GM23338 (cell line): ENCODE measurements around the gene OR2B6. TPM values are rescaled to one million over a fixed set of nuclear protein-coding genes. Genes with fewer than 3 reads are reported as not detected.

Experiments used
- ATAC-seq: fragments of 200-7000 bp; cut with Tn5 transposase; 3 replicates; pipeline ENCODE4 v1.9.1; 2020
- DNase-seq: peaks from one replicate; pipeline ENCODE4 v3.0.0-alpha.2; 2015; ENCODE audit warnings: low spot score
- H2AFZ ChIP-seq: fragments of 200-600 bp; sonication (generic); 2 replicates; pipeline ENCODE4 v1.8.0; 2016; ENCODE audit warnings: antibody characterized with exemption, mild to moderate bottlenecking, moderate library complexity
- H3F3A ChIP-seq: fragments of 200-600 bp; sonication (generic); replicated peaks from 2 replicates; pipeline ENCODE4 v1.8.0; 2017; ENCODE audit warnings: antibody characterized with exemption, mixed run types, low read depth
- H3K27ac ChIP-seq: fragments of 200-600 bp; sonication (generic); 2 replicates; pipeline ENCODE4 v1.6.1; 2016; ENCODE audit warnings: low read depth
- H3K27me3 ChIP-seq: fragments of 200-600 bp; sonication (generic); 2 replicates; pipeline ENCODE4 v1.8.0; 2016; ENCODE audit warnings: mild to moderate bottlenecking, mixed run types, moderate library complexity; ENCODE audit not compliant: insufficient read depth
- H3K36me3 ChIP-seq: fragments of 200-600 bp; sonication (generic); 2 replicates; pipeline ENCODE4 v1.8.0; 2016; ENCODE audit warnings: mild to moderate bottlenecking; ENCODE audit not compliant: insufficient read depth
- H3K4me1 ChIP-seq: fragments of 200-600 bp; sonication (generic); 2 replicates; pipeline ENCODE4 v1.8.0; 2016; ENCODE audit warnings: mild to moderate bottlenecking, moderate library complexity; ENCODE audit not compliant: insufficient read depth
- H3K4me2 ChIP-seq: fragments of 200-600 bp; sonication (generic); 2 replicates; pipeline ENCODE4 v1.7.1; 2017; ENCODE audit warnings: mixed run types
- H3K4me3 ChIP-seq: fragments of 200-600 bp; sonication (generic); 2 replicates; pipeline ENCODE4 v1.6.1; 2016; ENCODE audit warnings: mixed run types
- H3K79me2 ChIP-seq: fragments of 200-600 bp; sonication (generic); replicated peaks from 2 replicates; pipeline ENCODE4 v1.8.0; 2017; ENCODE audit warnings: mild to moderate bottlenecking; ENCODE audit not compliant: insufficient read depth
- H3K9me2 ChIP-seq: fragments of 200-600 bp; sonication (generic); 2 replicates; pipeline ENCODE4 v1.8.0; 2017; ENCODE audit not compliant: insufficient read depth
- H4K20me1 ChIP-seq: fragments of 200-600 bp; sonication (generic); replicated peaks from 2 replicates; pipeline ENCODE4 v1.8.0; 2017; ENCODE audit warnings: mild to moderate bottlenecking; ENCODE audit not compliant: insufficient read depth
- H3K27ac Mint-ChIP-seq: 2 replicates; pipeline ENCODE4 v1.8.0; 2020; ENCODE audit warnings: inconsistent platforms, mild to moderate bottlenecking, moderate library complexity, mixed read lengths
- H3K27me3 Mint-ChIP-seq: 3 replicates; pipeline ENCODE4 v1.8.0; 2022; ENCODE audit warnings: low read depth, mild to moderate bottlenecking, moderate library complexity, mixed read lengths, inconsistent platforms; ENCODE audit not compliant: insufficient read depth, poor library complexity
- H3K36me3 Mint-ChIP-seq: 3 replicates; pipeline ENCODE4 v1.8.0; 2021; ENCODE audit warnings: low read depth, mild to moderate bottlenecking, inconsistent platforms, moderate library complexity, mixed read lengths
- H3K4me1 Mint-ChIP-seq: 3 replicates; pipeline ENCODE4 v1.8.0; 2020; ENCODE audit warnings: mild to moderate bottlenecking, inconsistent platforms, mixed read lengths
- H3K4me3 Mint-ChIP-seq: 3 replicates; pipeline ENCODE4 v1.8.0; 2021; ENCODE audit warnings: moderate library complexity, mild to moderate bottlenecking, inconsistent platforms, mixed read lengths
- H3K9me3 Mint-ChIP-seq: 3 replicates; pipeline ENCODE4 v1.8.0; 2020; ENCODE audit warnings: moderate library complexity, mild to moderate bottlenecking, inconsistent platforms, mixed read lengths
- CREB1 ChIP-seq: fragments of 250-450 bp; sonication (Bioruptor Pico); IDR thresholded peaks from 2 replicates; pipeline ENCODE4 v1.5.0; 2020; ENCODE audit warnings: low read depth, mild to moderate bottlenecking, moderate library complexity
- EZH2 ChIP-seq: fragments of 200-600 bp; sonication (generic); IDR thresholded peaks from one replicate; pipeline ENCODE4 v1.8.0; 2017; ENCODE audit warnings: antibody characterized with exemption, mild to moderate bottlenecking, low read depth; ENCODE audit not compliant: unreplicated experiment
- EZH2phosphoT487 ChIP-seq: fragments of 200-600 bp; sonication (generic); IDR thresholded peaks from one replicate; pipeline ENCODE4 v1.8.1; 2018; ENCODE audit warnings: antibody characterized with exemption; ENCODE audit not compliant: unreplicated experiment
- JUNB ChIP-seq: IDR thresholded peaks from one replicate; pipeline ENCODE4 v1.6.1; 2016; ENCODE audit warnings: antibody characterized with exemption; ENCODE audit not compliant: unreplicated experiment
- POLR2AphosphoS5 ChIP-seq: IDR thresholded peaks from 2 replicates; pipeline ENCODE4 v1.6.1; 2016; ENCODE audit warnings: antibody characterized with exemption, low read depth
- REST ChIP-seq: IDR thresholded peaks from one replicate; pipeline ENCODE4 v1.6.1; 2018; ENCODE audit warnings: antibody characterized with exemption; ENCODE audit not compliant: unreplicated experiment
- STAT1 ChIP-seq: IDR thresholded peaks from one replicate; pipeline ENCODE4 v1.6.1; 2016; ENCODE audit warnings: antibody characterized with exemption; ENCODE audit not compliant: unreplicated experiment
- ZNF331 ChIP-seq: fragments of 250-450 bp; sonication (Bioruptor Pico); IDR thresholded peaks from 2 replicates; pipeline ENCODE4 v1.5.0; 2020; ENCODE audit warnings: low read depth, mild to moderate bottlenecking, moderate library complexity
- polyA plus RNA-seq: library from polyadenylated mRNA; unstranded; fragments of >200 nt; fragmentation: Nextera tagmentation; extraction: Ambion mirVana; gene quantifications from 2 replicates; pipeline ENCODE4 v1.2.1, GENCODE V29; 2016
- total RNA-seq: library from RNA; depleted of rRNA; stranded (reverse); fragments of >200 nt; shearing (Covaris generic); gene quantifications from 2 replicates; pipeline ENCODE4 v1.2.3, GENCODE V29; 2014
- TF ChIP-seq, protein P1 (sequence below): fragments of 250-450 bp; sonication (Bioruptor Pico); IDR thresholded peaks from 2 replicates; pipeline ENCODE4 v1.5.0; 2020; ENCODE audit warnings: mild to moderate bottlenecking, moderate library complexity
- TF ChIP-seq, protein P2 (sequence below), 2 experiments: fragments of 200-600 bp in 1 of 2; sonication (generic) in 1 of 2; conservative IDR thresholded peaks; 2 replicates each; pipeline versions ENCODE4 v1.5.1 to v1.6.1; 2016 to 2017; ENCODE audit warnings: antibody characterized with exemption in 2 of 2, low read depth in 2 of 2, mild to moderate bottlenecking in 2 of 2, moderate library complexity in 1 of 2
- TF ChIP-seq, protein P3 (sequence below): IDR thresholded peaks from 2 replicates; pipeline ENCODE4 v1.6.1; 2016; ENCODE audit warnings: antibody characterized with exemption

The OR2B6 gene
- total and polyA plus RNA-seq, 2 experiments from 2014 or later, result 0.45 TPM; not detected in 1

DNA sequence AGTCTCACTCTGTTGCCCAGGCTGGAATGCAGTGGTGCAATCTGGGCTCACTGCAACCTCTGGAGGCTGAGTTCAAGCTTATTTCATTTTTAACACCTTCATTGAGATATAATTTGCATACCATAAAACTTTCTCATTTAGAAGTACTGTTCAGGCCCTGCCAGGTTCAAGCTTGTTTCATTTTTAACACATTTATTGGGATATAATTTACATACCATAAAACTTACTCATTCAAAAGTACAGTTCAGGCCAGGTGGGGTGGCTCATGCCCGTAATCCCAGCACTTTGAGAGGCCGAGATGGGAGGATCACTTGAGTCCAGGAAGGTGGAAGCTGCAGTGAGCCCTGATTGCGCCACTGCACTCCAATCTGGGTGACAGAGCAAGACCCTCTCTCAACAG lies 5.5 kb downstream of the OR2B6 start (continued):
- no peak for TF ChIP-seq REST
- no peak for TF ChIP-seq EZH2
- TF ChIP-seq CREB1 (CRISPR knock-in tag), result no peak

- no peak overlapping the region for H3K27ac ChIP-seq
- peaks cover 6% of the 10 kb centered on the region; the same call in 1 of the 3 replicates for H3K9me3 Mint-ChIP-seq
- H3K36me3 Mint-ChIP-seq, result no peaks in the 10 kb centered on the region
- no peaks in the 10 kb centered on the region for H3K27me3 ChIP-seq
- H3K36me3 ChIP-seq, result no peaks in the 10 kb centered on the region
- no peak overlapping the region for H3K4me3 ChIP-seq
- H3K4me2 ChIP-seq, result no peak overlapping the region
- H3K27me3 Mint-ChIP-seq, result no peaks in the 10 kb centered on the region
- no peaks in the 10 kb centered on the region for H3K79me2 ChIP-seq
- no peaks in the 10 kb centered on the region for H4K20me1 ChIP-seq
- no peaks in the 10 kb centered on the region for H3K9me2 ChIP-seq
- no peak overlapping the region for H3K4me3 Mint-ChIP-seq
- H2AFZ ChIP-seq, result no peak overlapping the region
- H3K4me1 Mint-ChIP-seq, result no peaks in the 10 kb centered on the region
- no peak overlapping the region for H3K27ac Mint-ChIP-seq
- no peaks in the 10 kb centered on the region for H3F3A ChIP-seq
- ATAC-seq, result no peak
- H3K4me1 ChIP-seq, result no peaks in the 10 kb centered on the region
- DNase-seq, result no peak
- no peak for TF ChIP-seq ZNF331
- TF ChIP-seq, protein P1, sequence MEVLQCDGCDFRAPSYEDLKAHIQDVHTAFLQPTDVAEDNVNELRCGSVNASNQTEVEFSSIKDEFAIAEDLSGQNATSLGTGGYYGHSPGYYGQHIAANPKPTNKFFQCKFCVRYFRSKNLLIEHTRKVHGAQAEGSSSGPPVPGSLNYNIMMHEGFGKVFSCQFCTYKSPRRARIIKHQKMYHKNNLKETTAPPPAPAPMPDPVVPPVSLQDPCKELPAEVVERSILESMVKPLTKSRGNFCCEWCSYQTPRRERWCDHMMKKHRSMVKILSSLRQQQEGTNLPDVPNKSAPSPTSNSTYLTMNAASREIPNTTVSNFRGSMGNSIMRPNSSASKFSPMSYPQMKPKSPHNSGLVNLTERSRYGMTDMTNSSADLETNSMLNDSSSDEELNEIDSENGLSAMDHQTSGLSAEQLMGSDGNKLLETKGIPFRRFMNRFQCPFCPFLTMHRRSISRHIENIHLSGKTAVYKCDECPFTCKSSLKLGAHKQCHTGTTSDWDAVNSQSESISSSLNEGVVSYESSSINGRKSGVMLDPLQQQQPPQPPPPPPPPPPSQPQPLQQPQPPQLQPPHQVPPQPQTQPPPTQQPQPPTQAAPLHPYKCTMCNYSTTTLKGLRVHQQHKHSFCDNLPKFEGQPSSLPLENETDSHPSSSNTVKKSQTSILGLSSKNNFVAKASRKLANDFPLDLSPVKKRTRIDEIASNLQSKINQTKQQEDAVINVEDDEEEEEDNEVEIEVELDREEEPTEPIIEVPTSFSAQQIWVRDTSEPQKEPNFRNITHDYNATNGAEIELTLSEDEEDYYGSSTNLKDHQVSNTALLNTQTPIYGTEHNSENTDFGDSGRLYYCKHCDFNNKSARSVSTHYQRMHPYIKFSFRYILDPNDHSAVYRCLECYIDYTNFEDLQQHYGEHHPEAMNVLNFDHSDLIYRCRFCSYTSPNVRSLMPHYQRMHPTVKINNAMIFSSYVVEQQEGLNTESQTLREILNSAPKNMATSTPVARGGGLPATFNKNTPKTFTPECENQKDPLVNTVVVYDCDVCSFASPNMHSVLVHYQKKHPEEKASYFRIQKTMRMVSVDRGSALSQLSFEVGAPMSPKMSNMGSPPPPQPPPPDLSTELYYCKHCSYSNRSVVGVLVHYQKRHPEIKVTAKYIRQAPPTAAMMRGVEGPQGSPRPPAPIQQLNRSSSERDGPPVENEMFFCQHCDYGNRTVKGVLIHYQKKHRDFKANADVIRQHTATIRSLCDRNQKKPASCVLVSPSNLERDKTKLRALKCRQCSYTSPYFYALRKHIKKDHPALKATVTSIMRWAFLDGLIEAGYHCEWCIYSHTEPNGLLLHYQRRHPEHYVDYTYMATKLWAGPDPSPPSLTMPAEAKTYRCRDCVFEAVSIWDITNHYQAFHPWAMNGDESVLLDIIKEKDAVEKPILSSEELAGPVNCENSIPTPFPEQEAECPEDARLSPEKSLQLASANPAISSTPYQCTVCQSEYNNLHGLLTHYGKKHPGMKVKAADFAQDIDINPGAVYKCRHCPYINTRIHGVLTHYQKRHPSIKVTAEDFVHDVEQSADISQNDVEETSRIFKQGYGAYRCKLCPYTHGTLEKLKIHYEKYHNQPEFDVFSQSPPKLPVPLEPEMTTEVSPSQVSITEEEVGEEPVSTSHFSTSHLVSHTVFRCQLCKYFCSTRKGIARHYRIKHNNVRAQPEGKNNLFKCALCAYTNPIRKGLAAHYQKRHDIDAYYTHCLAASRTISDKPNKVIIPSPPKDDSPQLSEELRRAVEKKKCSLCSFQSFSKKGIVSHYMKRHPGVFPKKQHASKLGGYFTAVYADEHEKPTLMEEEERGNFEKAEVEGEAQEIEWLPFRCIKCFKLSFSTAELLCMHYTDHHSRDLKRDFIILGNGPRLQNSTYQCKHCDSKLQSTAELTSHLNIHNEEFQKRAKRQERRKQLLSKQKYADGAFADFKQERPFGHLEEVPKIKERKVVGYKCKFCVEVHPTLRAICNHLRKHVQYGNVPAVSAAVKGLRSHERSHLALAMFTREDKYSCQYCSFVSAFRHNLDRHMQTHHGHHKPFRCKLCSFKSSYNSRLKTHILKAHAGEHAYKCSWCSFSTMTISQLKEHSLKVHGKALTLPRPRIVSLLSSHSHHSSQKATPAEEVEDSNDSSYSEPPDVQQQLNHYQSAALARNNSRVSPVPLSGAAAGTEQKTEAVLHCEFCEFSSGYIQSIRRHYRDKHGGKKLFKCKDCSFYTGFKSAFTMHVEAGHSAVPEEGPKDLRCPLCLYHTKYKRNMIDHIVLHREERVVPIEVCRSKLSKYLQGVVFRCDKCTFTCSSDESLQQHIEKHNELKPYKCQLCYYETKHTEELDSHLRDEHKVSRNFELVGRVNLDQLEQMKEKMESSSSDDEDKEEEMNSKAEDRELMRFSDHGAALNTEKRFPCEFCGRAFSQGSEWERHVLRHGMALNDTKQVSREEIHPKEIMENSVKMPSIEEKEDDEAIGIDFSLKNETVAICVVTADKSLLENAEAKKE (CRISPR knock-in tag), result no peak
- TF ChIP-seq JUNB, result no peak
- TF ChIP-seq EZH2, result no peak
- TF ChIP-seq, protein P2, sequence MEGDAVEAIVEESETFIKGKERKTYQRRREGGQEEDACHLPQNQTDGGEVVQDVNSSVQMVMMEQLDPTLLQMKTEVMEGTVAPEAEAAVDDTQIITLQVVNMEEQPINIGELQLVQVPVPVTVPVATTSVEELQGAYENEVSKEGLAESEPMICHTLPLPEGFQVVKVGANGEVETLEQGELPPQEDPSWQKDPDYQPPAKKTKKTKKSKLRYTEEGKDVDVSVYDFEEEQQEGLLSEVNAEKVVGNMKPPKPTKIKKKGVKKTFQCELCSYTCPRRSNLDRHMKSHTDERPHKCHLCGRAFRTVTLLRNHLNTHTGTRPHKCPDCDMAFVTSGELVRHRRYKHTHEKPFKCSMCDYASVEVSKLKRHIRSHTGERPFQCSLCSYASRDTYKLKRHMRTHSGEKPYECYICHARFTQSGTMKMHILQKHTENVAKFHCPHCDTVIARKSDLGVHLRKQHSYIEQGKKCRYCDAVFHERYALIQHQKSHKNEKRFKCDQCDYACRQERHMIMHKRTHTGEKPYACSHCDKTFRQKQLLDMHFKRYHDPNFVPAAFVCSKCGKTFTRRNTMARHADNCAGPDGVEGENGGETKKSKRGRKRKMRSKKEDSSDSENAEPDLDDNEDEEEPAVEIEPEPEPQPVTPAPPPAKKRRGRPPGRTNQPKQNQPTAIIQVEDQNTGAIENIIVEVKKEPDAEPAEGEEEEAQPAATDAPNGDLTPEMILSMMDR (conservative IDR thresholded peaks at IDR 0.05; ENCODE audit: low read depth in 2 of 2), result no peak
- TF ChIP-seq CREB1 (CRISPR knock-in tag), result no peak
- TF ChIP-seq, protein P3, sequence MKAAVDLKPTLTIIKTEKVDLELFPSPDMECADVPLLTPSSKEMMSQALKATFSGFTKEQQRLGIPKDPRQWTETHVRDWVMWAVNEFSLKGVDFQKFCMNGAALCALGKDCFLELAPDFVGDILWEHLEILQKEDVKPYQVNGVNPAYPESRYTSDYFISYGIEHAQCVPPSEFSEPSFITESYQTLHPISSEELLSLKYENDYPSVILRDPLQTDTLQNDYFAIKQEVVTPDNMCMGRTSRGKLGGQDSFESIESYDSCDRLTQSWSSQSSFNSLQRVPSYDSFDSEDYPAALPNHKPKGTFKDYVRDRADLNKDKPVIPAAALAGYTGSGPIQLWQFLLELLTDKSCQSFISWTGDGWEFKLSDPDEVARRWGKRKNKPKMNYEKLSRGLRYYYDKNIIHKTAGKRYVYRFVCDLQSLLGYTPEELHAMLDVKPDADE, result no peak
- TF ChIP-seq EZH2phosphoT487, result no peak
- TF ChIP-seq POLR2AphosphoS5, result no peak
- TF ChIP-seq STAT1, result no peak
Observed at GRCh38 chr6:27966044-27966443, 9.0 kb downstream of the OR2B6 start.
